RWPE2 (cell line): Measurements from ENCODE around the gene SUCO.
"Not testable (repeated sequence)": the region's sequence is repeated elsewhere in the genome, so short reads cannot be mapped to it uniquely, and the experiment has no call there.

Experiments
- ATAC-seq: fragments of 200-7000 bp; cut with Tn5 transposase; 3 replicates; pipeline ENCODE4 v1.9.1; 2021; ENCODE audit warnings: low read depth
- DNase-seq: peaks from one replicate; pipeline ENCODE4 v3.0.0-alpha.2; 2020; ENCODE audit warnings: low spot score
- H3K27ac ChIP-seq: fragments of 450-650 bp; 2 replicates; pipeline ENCODE4 v1.5.1; 2017; ENCODE audit warnings: mild to moderate bottlenecking; ENCODE audit not compliant: poor library complexity, severe bottlenecking
- H3K27me3 ChIP-seq: fragments of 250-450 bp; sonication (Bioruptor Pico); 2 replicates; pipeline ENCODE4 v1.5.1; 2021; ENCODE audit warnings: mild to moderate bottlenecking, moderate library complexity; ENCODE audit not compliant: insufficient read depth, poor library complexity, severe bottlenecking
- H3K36me3 ChIP-seq: fragments of 250-450 bp; sonication (Bioruptor Pico); 2 replicates; pipeline ENCODE4 v1.5.1; 2020; ENCODE audit warnings: low read depth, mild to moderate bottlenecking, moderate library complexity
- H3K4me1 ChIP-seq: fragments of 250-450 bp; sonication (Bioruptor Pico); 2 replicates; pipeline ENCODE4 v1.5.1; 2021; ENCODE audit warnings: mild to moderate bottlenecking, moderate library complexity; ENCODE audit not compliant: insufficient read depth, poor library complexity, severe bottlenecking
- H3K4me3 ChIP-seq: fragments of 250-450 bp; sonication (Bioruptor Pico); 2 replicates; pipeline ENCODE4 v1.5.1; 2021; ENCODE audit warnings: mild to moderate bottlenecking, moderate library complexity; ENCODE audit not compliant: severe bottlenecking
- H3K9me3 ChIP-seq: fragments of 250-450 bp; sonication (Bioruptor Pico); 2 replicates; pipeline ENCODE4 v1.5.1; 2021; ENCODE audit warnings: mild to moderate bottlenecking, moderate library complexity; ENCODE audit not compliant: severe bottlenecking
- TF ChIP-seq, protein P1 (sequence below): fragments of 450-650 bp; IDR thresholded peaks from one replicate; pipeline ENCODE4 v1.5.1; 2017; ENCODE audit warnings: mild to moderate bottlenecking, moderate library complexity; ENCODE audit not compliant: poor library complexity, severe bottlenecking

Gene SUCO

DNA sequence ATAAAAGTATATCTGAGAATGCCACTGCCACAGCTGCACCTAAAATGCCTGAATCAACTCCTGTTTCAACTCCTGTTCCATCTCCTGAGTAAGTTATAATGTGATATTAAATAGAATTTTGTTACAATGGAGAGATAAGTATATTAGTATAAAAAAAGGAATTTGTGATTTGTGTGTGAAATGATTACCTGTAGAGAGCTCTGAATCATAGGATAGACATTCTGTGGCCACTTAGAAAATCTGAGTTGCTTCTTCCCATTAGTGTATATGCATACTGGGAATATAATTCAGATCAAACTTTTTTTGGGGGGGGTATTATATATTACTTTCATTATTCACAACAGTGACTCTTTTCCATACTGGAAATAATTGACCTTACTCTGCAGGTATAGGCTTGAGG is 52.9 kb downstream of the SUCO start:
- peak; percentile 66 for ATAC-seq
- Histone ChIP-seq H3K36me3 (peaks cover 58% of the 10 kb centered on the region), H3K9me3 (no peaks in the 10 kb centered on the region), H3K27ac (peak overlapping the region; percentile 89), H3K4me3 (no peak overlapping the region), H3K27me3 (no peaks in the 10 kb centered on the region), H3K4me1 (peaks cover 56% of the 10 kb centered on the region)
- no peak for DNase-seq
- TF ChIP-seq, protein P1, sequence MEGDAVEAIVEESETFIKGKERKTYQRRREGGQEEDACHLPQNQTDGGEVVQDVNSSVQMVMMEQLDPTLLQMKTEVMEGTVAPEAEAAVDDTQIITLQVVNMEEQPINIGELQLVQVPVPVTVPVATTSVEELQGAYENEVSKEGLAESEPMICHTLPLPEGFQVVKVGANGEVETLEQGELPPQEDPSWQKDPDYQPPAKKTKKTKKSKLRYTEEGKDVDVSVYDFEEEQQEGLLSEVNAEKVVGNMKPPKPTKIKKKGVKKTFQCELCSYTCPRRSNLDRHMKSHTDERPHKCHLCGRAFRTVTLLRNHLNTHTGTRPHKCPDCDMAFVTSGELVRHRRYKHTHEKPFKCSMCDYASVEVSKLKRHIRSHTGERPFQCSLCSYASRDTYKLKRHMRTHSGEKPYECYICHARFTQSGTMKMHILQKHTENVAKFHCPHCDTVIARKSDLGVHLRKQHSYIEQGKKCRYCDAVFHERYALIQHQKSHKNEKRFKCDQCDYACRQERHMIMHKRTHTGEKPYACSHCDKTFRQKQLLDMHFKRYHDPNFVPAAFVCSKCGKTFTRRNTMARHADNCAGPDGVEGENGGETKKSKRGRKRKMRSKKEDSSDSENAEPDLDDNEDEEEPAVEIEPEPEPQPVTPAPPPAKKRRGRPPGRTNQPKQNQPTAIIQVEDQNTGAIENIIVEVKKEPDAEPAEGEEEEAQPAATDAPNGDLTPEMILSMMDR: no peak

- Histone ChIP-seq H3K9me3 (peaks cover 3% of the 10 kb centered on the region), H3K27ac (peak overlapping the region; percentile 89), H3K4me3 (no peak overlapping the region), H3K36me3 (peaks cover 70% of the 10 kb centered on the region), H3K27me3 (no peaks in the 10 kb centered on the region), H3K4me1 (peaks cover 56% of the 10 kb centered on the region)
- TF ChIP-seq, protein P1: no peak
- peak; percentile 48 for DNase-seq
- ATAC-seq: peak; percentile 85
Observed at GRCh38 chr1:172588296-172589291, 55.6 kb downstream of the SUCO start.

- Histone ChIP-seq H3K4me3 (no peak overlapping the region), H3K27me3 (no peaks in the 10 kb centered on the region), H3K27ac (peak overlapping the region; percentile 89), H3K9me3 (peaks cover 3% of the 10 kb centered on the region), H3K4me1 (peaks cover 55% of the 10 kb centered on the region), H3K36me3 (peaks cover 71% of the 10 kb centered on the region)
- TF ChIP-seq, protein P1: no peak
- ATAC-seq (no peak), DNase-seq (no peak)
Observed at GRCh38 chr1:172589553-172589952, 56.6 kb downstream of the SUCO start.

DNA sequence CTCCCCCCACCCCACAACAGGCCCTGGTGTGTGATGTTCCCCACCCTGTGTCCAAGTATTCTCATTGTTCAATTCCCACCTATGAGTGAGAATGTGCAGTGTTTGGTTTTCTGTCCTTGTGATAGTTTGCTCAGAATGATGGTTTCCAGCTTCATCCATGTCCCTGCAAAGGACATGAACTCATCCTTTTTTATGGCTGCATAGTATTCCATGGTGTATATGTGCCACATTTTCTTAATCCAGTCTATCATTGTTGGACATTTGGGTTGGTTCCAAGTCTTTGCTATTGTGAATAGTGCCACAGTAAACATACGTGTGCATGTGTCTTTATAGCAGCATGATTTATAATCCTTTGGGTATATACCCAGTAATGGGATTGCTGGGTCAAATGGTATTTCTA is 58.5 kb downstream of the SUCO start:
- Histone ChIP-seq H3K4me1 (peaks cover 36% of the 10 kb centered on the region), H3K36me3 (peaks cover 71% of the 10 kb centered on the region)
- H3K27me3 ChIP-seq, H3K4me3 ChIP-seq, H3K27ac ChIP-seq, ATAC-seq, DNase-seq, H3K9me3 ChIP-seq: not testable (repeated sequence)

GRCh38 chr1:172595066-172595465 is 62.1 kb downstream of the SUCO start:
- H3K27me3 ChIP-seq, DNase-seq, H3K9me3 ChIP-seq, H3K4me1 ChIP-seq, ATAC-seq, H3K4me3 ChIP-seq, H3K27ac ChIP-seq: not testable (repeated sequence)
- peaks cover 68% of the 10 kb centered on the region for H3K36me3 ChIP-seq

- DNase-seq, ATAC-seq, H3K9me3 ChIP-seq, H3K27ac ChIP-seq, H3K4me1 ChIP-seq, H3K4me3 ChIP-seq, H3K27me3 ChIP-seq: not testable (repeated sequence)
- H3K36me3 ChIP-seq: peaks cover 62% of the 10 kb centered on the region
Observed at GRCh38 chr1:172596782-172597181, 63.8 kb downstream of the SUCO start.
